ENCODE measurements around the gene KLF2.
"Not testable (repeated sequence)": the region's sequence is repeated elsewhere in the genome, so short reads cannot be mapped to it uniquely, and the experiment has no call there.

DNA sequence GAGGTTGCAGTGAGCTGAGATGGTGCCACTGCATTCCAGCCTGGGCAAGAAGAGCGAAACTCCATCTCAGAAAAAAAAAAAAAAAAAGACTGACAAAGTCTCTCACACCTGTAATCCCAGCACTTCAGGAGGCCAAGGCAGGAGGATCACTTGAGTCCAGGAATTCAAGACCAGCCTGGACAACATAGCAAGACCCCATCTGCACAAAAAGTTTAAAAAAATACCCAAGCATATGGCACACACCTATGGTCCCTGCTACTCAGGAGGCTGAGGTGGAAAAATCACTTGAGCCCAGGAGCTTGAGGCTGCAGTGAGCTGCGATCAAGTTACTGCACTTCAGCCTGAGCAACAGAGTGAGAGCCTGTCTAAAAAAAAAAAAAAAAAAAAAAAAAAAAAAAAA is 20.1 kb upstream of the KLF2 start:
- not testable (repeated sequence) for TF ChIP-seq HNRNPLL (IDR thresholded peaks at IDR 0.05; ENCODE audit: low read depth, low read length, poor library complexity, severe bottlenecking); CTCF (CRISPR knock-in tag; IDR thresholded peaks at IDR 0.05); POLR2AphosphoS5 (IDR thresholded peaks at IDR 0.05; ENCODE audit: low read depth, low read length); MYC (CRISPR knock-in tag; IDR thresholded peaks at IDR 0.05; ENCODE audit: borderline replicate concordance); ZKSCAN1 (IDR thresholded peaks at IDR 0.05; ENCODE audit: low read length); ZNF777 (CRISPR knock-in tag; IDR thresholded peaks at IDR 0.05); POLR2G (IDR thresholded peaks at IDR 0.05; ENCODE audit: low read depth, low read length); ATRX (CRISPR knock-in tag; IDR thresholded peaks at IDR 0.05; ENCODE audit: borderline replicate concordance)
- TF ChIP-seq, protein P1, sequence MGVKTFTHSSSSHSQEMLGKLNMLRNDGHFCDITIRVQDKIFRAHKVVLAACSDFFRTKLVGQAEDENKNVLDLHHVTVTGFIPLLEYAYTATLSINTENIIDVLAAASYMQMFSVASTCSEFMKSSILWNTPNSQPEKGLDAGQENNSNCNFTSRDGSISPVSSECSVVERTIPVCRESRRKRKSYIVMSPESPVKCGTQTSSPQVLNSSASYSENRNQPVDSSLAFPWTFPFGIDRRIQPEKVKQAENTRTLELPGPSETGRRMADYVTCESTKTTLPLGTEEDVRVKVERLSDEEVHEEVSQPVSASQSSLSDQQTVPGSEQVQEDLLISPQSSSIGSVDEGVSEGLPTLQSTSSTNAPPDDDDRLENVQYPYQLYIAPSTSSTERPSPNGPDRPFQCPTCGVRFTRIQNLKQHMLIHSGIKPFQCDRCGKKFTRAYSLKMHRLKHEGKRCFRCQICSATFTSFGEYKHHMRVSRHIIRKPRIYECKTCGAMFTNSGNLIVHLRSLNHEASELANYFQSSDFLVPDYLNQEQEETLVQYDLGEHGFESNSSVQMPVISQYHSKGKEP (CRISPR knock-in tag; IDR thresholded peaks at IDR 0.05): not testable (repeated sequence)

All from HepG2 (cell line).